ENCODE measurements around the gene PRPF18. TPM values are rescaled to one million over a fixed set of nuclear protein-coding genes. Genes with fewer than 3 reads are reported as not detected.

PRPF18 gene
- total RNA-seq, 1 experiment from 2014 or later, result 13.4 TPM

DNA sequence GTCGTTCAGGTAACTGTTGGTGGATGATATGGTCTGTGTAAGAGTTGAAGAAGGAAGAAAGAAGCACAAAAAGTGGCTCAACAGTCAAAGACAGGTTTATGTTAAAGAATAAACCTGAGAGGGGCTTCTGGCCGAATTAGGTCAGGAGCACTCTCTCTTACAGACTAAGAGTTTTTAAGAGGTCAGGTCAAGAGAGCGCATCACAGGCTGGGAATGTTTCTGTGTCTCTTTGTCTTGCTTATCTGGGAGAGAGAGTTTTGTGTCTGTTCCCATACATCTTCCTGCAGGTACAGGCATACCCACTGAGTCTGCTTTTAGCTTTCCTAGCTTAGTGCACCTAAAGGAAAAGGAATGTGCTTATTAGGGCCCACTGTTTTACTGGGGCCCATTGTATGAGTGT, 22.2 kb upstream of the PRPF18 start (continued):
- no peak for TF ChIP-seq ZNF396 (CRISPR knock-in tag; IDR thresholded peaks at IDR 0.05; ENCODE audit: borderline replicate concordance)

DNA sequence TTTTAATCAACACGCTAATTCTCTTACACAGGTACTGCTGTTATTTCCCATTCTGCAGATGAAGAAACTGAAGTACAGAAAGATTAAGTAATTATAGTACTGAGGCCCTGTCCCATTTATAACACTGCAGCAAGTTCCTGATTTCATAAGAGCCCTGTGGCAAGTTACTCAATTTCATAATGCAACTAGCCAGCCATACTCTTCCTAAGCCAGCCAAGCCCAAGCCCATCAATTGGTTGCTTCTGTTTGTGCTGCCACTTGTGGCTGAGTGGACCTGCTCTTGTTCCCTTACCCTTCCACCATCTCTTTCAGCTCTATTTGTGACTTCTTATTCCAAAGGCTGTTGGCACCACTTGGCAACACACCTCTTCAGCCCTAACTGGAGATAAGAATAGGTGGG, 19.7 kb upstream of the PRPF18 start:
- ATAC-seq (no peak), DNase-seq (ENCODE audit: low spot score) (no peak)
- CTCF ChIA-PET, result no interaction called here
- no peak for TF ChIP-seq IRF2 (CRISPR knock-in tag; IDR thresholded peaks at IDR 0.05; ENCODE audit: borderline replicate concordance, low read depth)
- no peak for TF ChIP-seq JAZF1 (CRISPR knock-in tag; IDR thresholded peaks at IDR 0.05)
- TF ChIP-seq, protein P1, sequence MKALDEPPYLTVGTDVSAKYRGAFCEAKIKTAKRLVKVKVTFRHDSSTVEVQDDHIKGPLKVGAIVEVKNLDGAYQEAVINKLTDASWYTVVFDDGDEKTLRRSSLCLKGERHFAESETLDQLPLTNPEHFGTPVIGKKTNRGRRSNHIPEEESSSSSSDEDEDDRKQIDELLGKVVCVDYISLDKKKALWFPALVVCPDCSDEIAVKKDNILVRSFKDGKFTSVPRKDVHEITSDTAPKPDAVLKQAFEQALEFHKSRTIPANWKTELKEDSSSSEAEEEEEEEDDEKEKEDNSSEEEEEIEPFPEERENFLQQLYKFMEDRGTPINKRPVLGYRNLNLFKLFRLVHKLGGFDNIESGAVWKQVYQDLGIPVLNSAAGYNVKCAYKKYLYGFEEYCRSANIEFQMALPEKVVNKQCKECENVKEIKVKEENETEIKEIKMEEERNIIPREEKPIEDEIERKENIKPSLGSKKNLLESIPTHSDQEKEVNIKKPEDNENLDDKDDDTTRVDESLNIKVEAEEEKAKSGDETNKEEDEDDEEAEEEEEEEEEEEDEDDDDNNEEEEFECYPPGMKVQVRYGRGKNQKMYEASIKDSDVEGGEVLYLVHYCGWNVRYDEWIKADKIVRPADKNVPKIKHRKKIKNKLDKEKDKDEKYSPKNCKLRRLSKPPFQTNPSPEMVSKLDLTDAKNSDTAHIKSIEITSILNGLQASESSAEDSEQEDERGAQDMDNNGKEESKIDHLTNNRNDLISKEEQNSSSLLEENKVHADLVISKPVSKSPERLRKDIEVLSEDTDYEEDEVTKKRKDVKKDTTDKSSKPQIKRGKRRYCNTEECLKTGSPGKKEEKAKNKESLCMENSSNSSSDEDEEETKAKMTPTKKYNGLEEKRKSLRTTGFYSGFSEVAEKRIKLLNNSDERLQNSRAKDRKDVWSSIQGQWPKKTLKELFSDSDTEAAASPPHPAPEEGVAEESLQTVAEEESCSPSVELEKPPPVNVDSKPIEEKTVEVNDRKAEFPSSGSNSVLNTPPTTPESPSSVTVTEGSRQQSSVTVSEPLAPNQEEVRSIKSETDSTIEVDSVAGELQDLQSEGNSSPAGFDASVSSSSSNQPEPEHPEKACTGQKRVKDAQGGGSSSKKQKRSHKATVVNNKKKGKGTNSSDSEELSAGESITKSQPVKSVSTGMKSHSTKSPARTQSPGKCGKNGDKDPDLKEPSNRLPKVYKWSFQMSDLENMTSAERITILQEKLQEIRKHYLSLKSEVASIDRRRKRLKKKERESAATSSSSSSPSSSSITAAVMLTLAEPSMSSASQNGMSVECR (CRISPR knock-in tag; IDR thresholded peaks at IDR 0.05; ENCODE audit: borderline replicate concordance), result no peak
- no peak for TF ChIP-seq ZNF423 (CRISPR knock-in tag; IDR thresholded peaks at IDR 0.05)
- Mint-ChIP-seq H3K4me1 (no peaks in the 10 kb centered on the region), H3K27ac (no peak overlapping the region), H3K4me3 (no peak overlapping the region), H3K36me3 (peaks cover 15% of the 10 kb centered on the region), H3K27me3 (ENCODE audit: low read depth) (peaks cover 23% of the 10 kb centered on the region), H3K9me3 (peaks cover 32% of the 10 kb centered on the region)
- POLR2A ChIA-PET, result no interaction called here

DNA sequence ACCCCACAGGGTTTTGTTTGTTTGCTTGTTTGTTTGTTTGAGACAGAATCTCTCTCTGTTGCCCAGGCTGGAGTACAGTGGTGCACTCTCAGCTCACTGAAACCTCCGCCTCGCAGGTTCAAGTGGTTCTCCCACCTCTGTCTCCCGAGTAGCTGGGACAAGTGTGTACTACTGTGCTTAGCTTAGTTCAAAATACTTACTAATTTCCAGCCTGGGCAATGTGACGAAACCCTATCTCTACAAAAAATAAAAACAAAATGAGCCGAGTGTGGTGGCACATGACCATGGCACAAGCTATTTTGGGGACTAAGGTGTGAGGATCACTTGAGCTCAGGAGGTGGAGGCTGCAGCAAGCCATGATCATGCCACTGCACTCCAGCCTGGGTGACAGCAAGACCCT, 15.2 kb upstream of the PRPF18 start:
- DNase-seq (ENCODE audit: low spot score), result no peak
- H3K27me3 Mint-ChIP-seq (ENCODE audit: low read depth), result peaks cover 26% of the 10 kb centered on the region
- ATAC-seq, result no peak
- no peaks in the 10 kb centered on the region for H3K36me3 Mint-ChIP-seq
- POLR2A ChIA-PET, result no interaction called here
- no peak overlapping the region for H3K4me3 Mint-ChIP-seq
- CTCF ChIA-PET, result interaction anchor here (1.0 to 1.4 kb wide), 3 partner anchors 15 to 200 kb away, joined by 3 to 8 read pairs (median 3); partner anchors contain the start of gene PRPF18
- H3K27ac Mint-ChIP-seq, result no peak overlapping the region
- no peaks in the 10 kb centered on the region; the same call in 1 of the 2 replicates for H3K9me3 Mint-ChIP-seq
- no peaks in the 10 kb centered on the region for H3K4me1 Mint-ChIP-seq
- TF ChIP-seq JUN (CRISPR knock-in tag; IDR thresholded peaks at IDR 0.05) (no peak), ZBTB21 (CRISPR knock-in tag; IDR thresholded peaks at IDR 0.05; ENCODE audit: borderline replicate concordance) (no peak), CREB1 (CRISPR knock-in tag; IDR thresholded peaks at IDR 0.05) (no peak), FOXJ3 (CRISPR knock-in tag; IDR thresholded peaks at IDR 0.05; ENCODE audit: borderline replicate concordance) (no peak), ZNF423 (CRISPR knock-in tag; IDR thresholded peaks at IDR 0.05) (no peak), GRHL2 (CRISPR knock-in tag; IDR thresholded peaks at IDR 0.05; ENCODE audit: insufficient replicate concordance, severe bottlenecking) (no peak), ZNF219 (CRISPR knock-in tag; IDR thresholded peaks at IDR 0.05; ENCODE audit: borderline replicate concordance) (no peak), MYBL2 (CRISPR knock-in tag; IDR thresholded peaks at IDR 0.05) (no peak), FOXP1 (CRISPR knock-in tag; IDR thresholded peaks at IDR 0.05; ENCODE audit: borderline replicate concordance) (no peak), MXD4 (CRISPR knock-in tag; IDR thresholded peaks at IDR 0.05; ENCODE audit: borderline replicate concordance) (no peak), SOX15 (CRISPR knock-in tag; IDR thresholded peaks at IDR 0.05) (no peak)
- TF ChIP-seq, protein P2, sequence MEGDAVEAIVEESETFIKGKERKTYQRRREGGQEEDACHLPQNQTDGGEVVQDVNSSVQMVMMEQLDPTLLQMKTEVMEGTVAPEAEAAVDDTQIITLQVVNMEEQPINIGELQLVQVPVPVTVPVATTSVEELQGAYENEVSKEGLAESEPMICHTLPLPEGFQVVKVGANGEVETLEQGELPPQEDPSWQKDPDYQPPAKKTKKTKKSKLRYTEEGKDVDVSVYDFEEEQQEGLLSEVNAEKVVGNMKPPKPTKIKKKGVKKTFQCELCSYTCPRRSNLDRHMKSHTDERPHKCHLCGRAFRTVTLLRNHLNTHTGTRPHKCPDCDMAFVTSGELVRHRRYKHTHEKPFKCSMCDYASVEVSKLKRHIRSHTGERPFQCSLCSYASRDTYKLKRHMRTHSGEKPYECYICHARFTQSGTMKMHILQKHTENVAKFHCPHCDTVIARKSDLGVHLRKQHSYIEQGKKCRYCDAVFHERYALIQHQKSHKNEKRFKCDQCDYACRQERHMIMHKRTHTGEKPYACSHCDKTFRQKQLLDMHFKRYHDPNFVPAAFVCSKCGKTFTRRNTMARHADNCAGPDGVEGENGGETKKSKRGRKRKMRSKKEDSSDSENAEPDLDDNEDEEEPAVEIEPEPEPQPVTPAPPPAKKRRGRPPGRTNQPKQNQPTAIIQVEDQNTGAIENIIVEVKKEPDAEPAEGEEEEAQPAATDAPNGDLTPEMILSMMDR (IDR thresholded peaks at IDR 0.05), result no peak
- TF ChIP-seq, protein P3, sequence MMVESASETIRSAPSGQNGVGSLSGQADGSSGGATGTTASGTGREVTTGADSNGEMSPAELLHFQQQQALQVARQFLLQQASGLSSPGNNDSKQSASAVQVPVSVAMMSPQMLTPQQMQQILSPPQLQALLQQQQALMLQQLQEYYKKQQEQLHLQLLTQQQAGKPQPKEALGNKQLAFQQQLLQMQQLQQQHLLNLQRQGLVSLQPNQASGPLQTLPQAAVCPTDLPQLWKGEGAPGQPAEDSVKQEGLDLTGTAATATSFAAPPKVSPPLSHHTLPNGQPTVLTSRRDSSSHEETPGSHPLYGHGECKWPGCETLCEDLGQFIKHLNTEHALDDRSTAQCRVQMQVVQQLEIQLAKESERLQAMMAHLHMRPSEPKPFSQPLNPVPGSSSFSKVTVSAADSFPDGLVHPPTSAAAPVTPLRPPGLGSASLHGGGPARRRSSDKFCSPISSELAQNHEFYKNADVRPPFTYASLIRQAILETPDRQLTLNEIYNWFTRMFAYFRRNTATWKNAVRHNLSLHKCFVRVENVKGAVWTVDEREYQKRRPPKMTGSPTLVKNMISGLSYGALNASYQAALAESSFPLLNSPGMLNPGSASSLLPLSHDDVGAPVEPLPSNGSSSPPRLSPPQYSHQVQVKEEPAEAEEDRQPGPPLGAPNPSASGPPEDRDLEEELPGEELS (CRISPR knock-in tag; IDR thresholded peaks at IDR 0.05), result no peak
- TF ChIP-seq, protein P4, sequence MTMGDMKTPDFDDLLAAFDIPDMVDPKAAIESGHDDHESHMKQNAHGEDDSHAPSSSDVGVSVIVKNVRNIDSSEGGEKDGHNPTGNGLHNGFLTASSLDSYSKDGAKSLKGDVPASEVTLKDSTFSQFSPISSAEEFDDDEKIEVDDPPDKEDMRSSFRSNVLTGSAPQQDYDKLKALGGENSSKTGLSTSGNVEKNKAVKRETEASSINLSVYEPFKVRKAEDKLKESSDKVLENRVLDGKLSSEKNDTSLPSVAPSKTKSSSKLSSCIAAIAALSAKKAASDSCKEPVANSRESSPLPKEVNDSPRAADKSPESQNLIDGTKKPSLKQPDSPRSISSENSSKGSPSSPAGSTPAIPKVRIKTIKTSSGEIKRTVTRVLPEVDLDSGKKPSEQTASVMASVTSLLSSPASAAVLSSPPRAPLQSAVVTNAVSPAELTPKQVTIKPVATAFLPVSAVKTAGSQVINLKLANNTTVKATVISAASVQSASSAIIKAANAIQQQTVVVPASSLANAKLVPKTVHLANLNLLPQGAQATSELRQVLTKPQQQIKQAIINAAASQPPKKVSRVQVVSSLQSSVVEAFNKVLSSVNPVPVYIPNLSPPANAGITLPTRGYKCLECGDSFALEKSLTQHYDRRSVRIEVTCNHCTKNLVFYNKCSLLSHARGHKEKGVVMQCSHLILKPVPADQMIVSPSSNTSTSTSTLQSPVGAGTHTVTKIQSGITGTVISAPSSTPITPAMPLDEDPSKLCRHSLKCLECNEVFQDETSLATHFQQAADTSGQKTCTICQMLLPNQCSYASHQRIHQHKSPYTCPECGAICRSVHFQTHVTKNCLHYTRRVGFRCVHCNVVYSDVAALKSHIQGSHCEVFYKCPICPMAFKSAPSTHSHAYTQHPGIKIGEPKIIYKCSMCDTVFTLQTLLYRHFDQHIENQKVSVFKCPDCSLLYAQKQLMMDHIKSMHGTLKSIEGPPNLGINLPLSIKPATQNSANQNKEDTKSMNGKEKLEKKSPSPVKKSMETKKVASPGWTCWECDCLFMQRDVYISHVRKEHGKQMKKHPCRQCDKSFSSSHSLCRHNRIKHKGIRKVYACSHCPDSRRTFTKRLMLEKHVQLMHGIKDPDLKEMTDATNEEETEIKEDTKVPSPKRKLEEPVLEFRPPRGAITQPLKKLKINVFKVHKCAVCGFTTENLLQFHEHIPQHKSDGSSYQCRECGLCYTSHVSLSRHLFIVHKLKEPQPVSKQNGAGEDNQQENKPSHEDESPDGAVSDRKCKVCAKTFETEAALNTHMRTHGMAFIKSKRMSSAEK (CRISPR knock-in tag; IDR thresholded peaks at IDR 0.05; ENCODE audit: borderline replicate concordance), result no peak
- TF ChIP-seq, protein P5, sequence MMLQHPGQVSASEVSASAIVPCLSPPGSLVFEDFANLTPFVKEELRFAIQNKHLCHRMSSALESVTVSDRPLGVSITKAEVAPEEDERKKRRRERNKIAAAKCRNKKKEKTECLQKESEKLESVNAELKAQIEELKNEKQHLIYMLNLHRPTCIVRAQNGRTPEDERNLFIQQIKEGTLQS (CRISPR knock-in tag; conservative IDR thresholded peaks at IDR 0.05), result no peak
- TF ChIP-seq, protein P6, sequence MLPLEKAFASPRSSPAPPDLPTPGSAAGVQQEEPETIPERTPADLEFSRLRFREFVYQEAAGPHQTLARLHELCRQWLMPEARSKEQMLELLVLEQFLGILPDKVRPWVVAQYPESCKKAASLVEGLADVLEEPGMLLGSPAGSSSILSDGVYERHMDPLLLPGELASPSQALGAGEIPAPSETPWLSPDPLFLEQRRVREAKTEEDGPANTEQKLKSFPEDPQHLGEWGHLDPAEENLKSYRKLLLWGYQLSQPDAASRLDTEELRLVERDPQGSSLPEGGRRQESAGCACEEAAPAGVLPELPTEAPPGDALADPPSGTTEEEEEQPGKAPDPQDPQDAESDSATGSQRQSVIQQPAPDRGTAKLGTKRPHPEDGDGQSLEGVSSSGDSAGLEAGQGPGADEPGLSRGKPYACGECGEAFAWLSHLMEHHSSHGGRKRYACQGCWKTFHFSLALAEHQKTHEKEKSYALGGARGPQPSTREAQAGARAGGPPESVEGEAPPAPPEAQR (CRISPR knock-in tag; IDR thresholded peaks at IDR 0.05), result no peak
